ENCODE results near the gene CHRM4. TPM values are rescaled to one million over a fixed set of nuclear protein-coding genes. Genes with fewer than 3 reads are reported as not detected.
A peak's percentile ranks its signal among the peaks of the same experiment; 100 is the strongest.

The CHRM4 gene
- total RNA-seq, 2 donors from 2014 or later = 4.3 to 4.8 TPM

DNA sequence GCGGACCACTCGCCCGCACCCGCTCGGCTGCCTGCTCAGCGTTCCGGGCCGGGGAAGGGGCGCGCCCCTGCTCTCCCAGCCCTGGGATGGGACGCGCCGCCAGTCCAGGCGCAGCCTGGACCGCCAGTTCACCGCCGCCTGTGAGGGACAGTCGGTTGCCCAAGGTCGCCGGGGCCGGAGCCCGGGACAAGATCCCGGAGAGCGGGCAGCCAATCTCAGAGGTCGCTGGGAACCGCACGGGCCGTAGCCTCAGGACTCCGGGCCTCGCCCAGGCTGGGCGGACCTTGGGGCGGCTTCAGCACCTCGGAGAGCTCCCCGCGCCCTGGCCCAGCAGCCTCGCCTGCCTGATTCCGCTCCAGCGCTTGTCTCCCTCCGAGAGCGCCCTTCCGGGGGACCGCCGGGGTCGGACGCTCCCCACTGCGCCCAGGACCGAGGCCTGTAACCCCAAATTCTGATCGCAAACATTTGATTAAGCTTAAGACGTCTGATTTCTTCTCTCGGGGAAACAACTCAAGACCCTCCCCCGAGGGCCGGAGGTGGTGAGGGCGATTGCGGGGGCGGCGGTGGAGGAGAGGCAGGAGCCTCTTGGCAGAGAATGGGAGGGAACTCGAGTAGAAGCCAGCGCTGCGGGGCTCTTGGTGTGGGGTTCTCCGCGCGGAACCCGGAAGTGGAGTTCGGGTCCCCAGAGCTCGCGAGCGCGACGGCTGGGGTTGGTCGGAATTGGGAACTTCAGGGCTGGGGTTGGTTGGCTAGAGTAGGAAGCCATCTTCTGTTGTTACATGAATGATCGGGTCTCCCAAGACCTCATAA is 1.1 kb upstream of the CHRM4 start:
- Mint-ChIP-seq H3K4me3 (peak overlapping the region; percentile 85), H3K36me3 (ENCODE audit: low read depth) (peaks cover 2% of the 10 kb centered on the region), H3K27me3 (peaks cover 27% of the 10 kb centered on the region), H3K4me1 (peaks cover 25% of the 10 kb centered on the region), H3K27ac (peak overlapping the region; percentile 62)
- ATAC-seq = peak; percentile 86
- DNase-seq = peak; percentile 65 to 71 (median 70)
- no peaks in the 10 kb centered on the region for H3K9me3 ChIP-seq (ENCODE audit: control insufficient read depth, low read length, poor library complexity, severe bottlenecking)

DNA sequence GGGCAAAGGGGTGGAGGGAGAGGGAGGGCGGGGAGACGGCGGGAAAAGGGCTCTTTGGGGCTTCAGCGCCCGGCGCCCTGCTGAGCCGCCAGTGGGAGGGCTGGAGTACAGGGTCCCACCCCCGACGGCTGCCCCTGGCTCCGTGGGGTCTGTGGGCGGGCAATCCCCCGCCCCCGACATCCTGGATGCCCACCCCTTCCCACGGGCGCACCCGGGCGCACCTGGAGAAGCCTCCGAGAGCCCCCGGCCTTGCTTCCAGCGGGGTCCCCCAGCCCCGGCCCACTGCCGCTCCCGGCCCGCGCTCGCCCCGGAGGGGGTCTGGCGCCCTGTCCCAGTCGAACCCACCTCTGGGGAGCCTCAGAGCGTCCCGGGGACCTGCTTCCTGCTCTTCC is 394 bp downstream of the CHRM4 start:
- no peaks in the 10 kb centered on the region for H3K36me3 Mint-ChIP-seq (ENCODE audit: low read depth)
- H3K27ac Mint-ChIP-seq = peak overlapping the region; percentile 27
- peaks cover 31% of the 10 kb centered on the region for H3K4me1 Mint-ChIP-seq
- DNase-seq = no peak
- no peak for ATAC-seq
- no peaks in the 10 kb centered on the region for H3K9me3 ChIP-seq (ENCODE audit: control insufficient read depth, low read length, poor library complexity, severe bottlenecking)
- peaks cover 41% of the 10 kb centered on the region for H3K27me3 Mint-ChIP-seq
- H3K4me3 Mint-ChIP-seq = no peak overlapping the region

DNA sequence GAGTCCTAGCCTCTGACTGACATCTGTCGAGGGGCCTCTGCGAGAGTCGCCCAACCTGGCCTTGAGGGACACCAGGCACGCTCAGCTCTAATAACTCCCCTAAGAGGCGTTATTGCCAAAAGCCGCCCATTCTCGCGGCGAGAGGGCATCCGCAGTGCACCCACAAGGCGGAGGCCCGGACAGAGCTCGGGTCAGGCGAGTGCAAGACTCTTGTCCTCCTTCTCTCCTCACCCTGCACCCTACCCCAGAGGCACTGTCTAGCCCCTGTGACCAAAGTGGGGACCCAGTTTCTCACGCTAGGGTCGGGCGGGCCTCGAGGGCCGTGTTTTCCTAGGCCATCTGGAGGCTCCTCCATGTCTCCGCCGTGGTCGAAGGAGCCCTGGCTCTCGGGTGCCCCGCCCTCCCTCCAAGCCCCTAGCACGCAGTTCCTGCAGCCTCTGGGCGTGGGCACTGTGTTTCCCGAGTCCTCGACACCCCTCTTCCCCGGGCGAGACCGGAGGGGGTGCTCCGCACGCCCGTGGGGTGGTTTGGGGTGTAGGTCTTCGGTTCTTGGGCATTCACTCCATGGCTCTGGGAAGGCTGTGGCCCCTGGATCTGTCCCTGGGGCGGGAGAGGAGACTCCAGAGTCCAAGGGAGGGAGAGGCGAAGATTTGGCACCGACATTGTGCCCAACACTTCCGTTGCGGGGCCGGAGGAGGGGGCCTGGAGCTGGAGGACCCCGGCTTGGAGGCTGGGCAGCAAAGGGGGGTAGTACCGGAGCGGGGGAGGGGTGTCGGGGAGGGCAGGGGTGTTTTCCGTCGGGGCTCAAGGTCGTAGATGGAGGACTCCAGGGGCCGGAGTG is 1.0 kb downstream of the CHRM4 start:
- no peaks in the 10 kb centered on the region for H3K9me3 ChIP-seq (ENCODE audit: control insufficient read depth, low read length, poor library complexity, severe bottlenecking)
- DNase-seq = no peak
- H3K27me3 Mint-ChIP-seq = peaks cover 47% of the 10 kb centered on the region
- no peak for ATAC-seq
- H3K36me3 Mint-ChIP-seq (ENCODE audit: low read depth) = peaks cover 2% of the 10 kb centered on the region
- peak overlapping the region; percentile 86 for H3K4me3 Mint-ChIP-seq
- peaks cover 31% of the 10 kb centered on the region for H3K4me1 Mint-ChIP-seq
- H3K27ac Mint-ChIP-seq = peak overlapping the region; percentile 27

DNA sequence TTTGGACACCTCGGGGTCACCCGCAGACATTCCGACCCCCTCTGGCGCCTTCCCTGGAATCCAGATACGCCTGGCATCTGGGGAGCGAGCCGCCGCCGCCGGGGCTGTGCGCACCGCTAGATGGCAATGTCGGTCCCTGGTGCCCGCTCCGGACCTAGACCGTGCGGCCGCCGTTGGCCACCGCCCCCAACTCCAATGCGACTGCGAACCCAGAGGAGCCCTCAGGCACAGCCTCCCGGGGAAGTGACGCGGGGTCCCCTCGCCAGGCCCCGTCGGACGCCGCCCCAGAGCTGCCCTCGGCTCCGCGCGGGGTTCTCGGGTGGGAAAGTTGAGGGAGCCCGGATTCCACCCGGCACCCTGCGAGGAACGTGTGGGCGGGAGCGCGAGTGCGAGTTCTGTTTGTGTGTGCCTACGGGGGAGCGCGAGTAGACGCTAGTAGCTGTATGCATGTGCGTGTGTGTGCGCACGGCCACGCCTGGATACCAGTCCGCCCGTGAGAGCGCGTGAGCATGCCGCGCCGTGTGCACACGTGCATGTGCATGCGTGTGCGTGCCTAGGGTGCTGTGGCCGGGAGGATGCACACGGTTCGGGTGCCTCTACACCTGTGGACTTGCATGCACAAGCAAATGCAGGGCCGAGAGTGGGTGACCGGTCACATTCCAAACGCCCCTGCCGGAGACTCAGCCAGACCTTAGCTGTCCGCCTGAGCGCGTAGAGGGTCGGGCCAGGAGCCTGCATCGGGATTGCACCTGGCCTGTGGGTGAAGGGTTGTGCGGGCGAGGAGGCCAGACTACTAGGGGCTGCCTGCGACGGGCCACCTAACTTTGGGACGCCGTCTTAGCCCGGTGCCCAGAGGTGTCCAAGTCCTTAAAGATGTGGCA is 1.9 kb downstream of the CHRM4 start:
- no peak overlapping the region for H3K27ac Mint-ChIP-seq
- no peaks in the 10 kb centered on the region for H3K9me3 ChIP-seq (ENCODE audit: control insufficient read depth, low read length, poor library complexity, severe bottlenecking)
- peaks cover 2% of the 10 kb centered on the region for H3K36me3 Mint-ChIP-seq (ENCODE audit: low read depth)
- DNase-seq (no peak), ATAC-seq (peak; percentile 29)
- H3K4me3 Mint-ChIP-seq = peak overlapping the region; percentile 73
- H3K27me3 Mint-ChIP-seq = peaks cover 54% of the 10 kb centered on the region
- H3K4me1 Mint-ChIP-seq = peaks cover 33% of the 10 kb centered on the region

DNA sequence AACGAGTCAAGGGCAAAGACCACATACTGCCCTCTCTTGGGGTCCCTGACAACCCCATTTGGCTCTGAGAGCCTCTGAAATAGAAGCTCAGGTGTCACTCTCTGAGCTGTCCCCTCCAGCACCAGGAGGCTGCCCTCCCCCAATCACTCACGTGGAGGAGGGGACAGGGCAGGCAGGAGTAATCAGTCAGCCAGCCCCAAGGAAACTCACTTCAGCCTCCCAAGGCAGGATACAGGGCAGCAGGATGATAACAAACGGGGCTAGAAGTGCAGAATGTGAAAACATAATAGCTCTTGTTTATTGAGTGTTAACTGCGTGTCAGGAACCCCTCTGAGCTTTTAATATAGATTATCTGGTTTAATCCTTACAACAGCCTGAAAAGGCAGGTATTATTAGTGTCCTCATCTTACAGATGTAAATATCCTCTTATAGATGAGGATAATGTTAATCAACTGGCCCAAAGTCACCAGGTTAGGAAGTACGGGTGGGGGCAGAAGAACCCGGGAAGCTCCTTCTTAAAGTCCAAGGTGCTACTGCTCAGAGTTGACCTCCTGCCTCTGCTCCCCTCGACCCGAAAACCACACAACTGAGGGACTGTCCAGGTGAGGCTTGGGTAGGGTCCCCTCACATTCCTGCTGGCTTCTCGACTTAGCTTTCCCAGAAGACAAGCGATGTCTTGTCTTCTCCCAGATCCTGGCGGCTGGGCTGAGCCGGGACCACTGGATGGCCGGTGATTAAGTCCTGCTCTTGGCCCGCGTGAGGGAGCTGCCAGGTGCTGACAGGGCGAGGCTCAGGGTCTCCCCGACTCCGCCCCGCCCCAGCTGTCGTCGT is 2.7 kb downstream of the CHRM4 start:
- Mint-ChIP-seq H3K36me3 (ENCODE audit: low read depth) (peaks cover 2% of the 10 kb centered on the region), H3K4me1 (peaks cover 33% of the 10 kb centered on the region), H3K27ac (no peak overlapping the region), H3K27me3 (peaks cover 57% of the 10 kb centered on the region), H3K4me3 (peak overlapping the region; percentile 73)
- H3K9me3 ChIP-seq (ENCODE audit: control insufficient read depth, low read length, poor library complexity, severe bottlenecking) = no peaks in the 10 kb centered on the region
- no peak for ATAC-seq
- no peak for DNase-seq

DNA sequence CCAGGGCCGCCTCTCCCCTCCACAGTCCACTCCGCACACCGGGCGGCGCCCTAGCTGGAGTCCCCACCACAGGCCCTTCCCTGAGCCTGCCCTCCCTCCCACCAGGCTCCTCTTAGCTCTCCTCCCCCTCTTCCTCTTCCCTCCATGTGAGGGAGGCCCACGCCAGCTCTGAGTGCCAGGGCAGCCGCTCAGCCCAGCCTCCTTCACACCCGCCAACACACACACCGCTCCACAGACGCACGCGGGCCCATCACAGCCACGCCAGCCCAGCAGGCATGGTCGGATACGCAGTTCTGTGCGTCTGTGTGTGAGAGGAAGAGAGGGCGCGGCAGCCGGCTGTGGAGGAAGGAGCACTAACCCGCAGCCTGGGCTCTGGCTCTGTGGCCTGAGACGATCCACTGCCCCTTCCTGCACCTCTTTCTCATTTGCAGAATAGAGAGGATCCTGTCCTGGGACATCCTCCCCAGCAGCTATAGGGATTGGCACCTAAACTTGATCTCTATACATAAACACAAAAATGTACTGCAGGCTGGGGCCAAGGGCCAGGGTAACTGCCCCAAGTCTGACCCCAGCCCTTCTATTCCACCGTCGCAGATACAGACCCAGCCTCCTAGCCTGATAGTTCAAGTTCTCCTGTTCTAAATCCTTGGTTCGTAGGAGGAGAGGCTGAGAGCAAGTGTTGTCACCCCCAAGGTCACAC is 3.5 kb downstream of the CHRM4 start:
- peaks cover 32% of the 10 kb centered on the region for H3K4me1 Mint-ChIP-seq
- H3K27ac Mint-ChIP-seq = no peak overlapping the region
- H3K27me3 Mint-ChIP-seq = peaks cover 55% of the 10 kb centered on the region
- H3K9me3 ChIP-seq (ENCODE audit: control insufficient read depth, low read length, poor library complexity, severe bottlenecking) = no peaks in the 10 kb centered on the region
- DNase-seq (no peak), ATAC-seq (peak; percentile 16)
- H3K36me3 Mint-ChIP-seq (ENCODE audit: low read depth) = peaks cover 2% of the 10 kb centered on the region
- H3K4me3 Mint-ChIP-seq = peak overlapping the region; percentile 31

DNA sequence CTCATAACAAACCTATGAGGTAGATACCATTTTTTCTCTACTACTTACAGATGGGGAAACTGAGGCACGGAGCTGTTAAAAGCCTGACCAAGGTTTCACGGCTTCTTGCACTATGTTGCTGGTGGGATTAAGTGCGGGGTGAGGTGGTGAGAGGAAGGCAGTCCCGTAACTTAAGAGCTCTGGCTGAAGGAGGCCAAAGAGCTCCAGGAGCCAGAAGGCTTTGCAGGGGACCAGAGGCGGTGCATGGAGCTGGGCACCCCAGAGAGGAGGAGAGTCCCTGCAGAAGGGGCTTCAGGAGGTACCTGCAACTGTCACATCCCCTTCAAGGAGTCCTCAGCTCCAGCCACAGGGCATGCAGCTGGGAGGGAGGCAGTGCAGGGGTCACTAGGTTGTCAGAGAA is 4.1 kb downstream of the CHRM4 start:
- no peaks in the 10 kb centered on the region for H3K9me3 ChIP-seq (ENCODE audit: control insufficient read depth, low read length, poor library complexity, severe bottlenecking)
- DNase-seq (no peak), ATAC-seq (no peak)
- H3K27ac Mint-ChIP-seq = no peak overlapping the region
- H3K4me1 Mint-ChIP-seq = peaks cover 28% of the 10 kb centered on the region
- H3K36me3 Mint-ChIP-seq (ENCODE audit: low read depth) = peaks cover 2% of the 10 kb centered on the region
- H3K27me3 Mint-ChIP-seq = peaks cover 48% of the 10 kb centered on the region
- no peak overlapping the region for H3K4me3 Mint-ChIP-seq

DNA sequence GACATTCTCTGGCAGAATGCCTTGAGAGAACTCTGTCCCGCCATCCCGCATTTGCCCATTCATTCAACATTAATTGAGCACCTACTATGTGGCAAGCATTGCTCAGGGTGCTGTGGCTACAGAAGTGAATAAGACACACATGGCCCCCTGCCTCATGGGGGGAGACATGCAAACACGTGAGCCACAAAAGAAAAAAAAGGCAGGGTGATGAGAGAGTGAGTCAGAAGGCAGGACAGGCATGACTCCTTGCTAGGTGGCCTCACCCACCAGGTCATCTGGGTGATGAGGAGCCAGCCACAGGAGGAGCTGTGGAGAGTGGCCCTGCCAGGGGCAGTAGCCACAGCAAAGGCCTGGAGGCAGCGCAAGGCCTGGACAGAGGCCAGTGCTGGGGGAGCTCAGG is 4.9 kb downstream of the CHRM4 start:
- no peaks in the 10 kb centered on the region for H3K9me3 ChIP-seq (ENCODE audit: control insufficient read depth, low read length, poor library complexity, severe bottlenecking)
- H3K27me3 Mint-ChIP-seq = peaks cover 47% of the 10 kb centered on the region
- ATAC-seq = no peak
- H3K4me3 Mint-ChIP-seq = no peak overlapping the region
- H3K36me3 Mint-ChIP-seq (ENCODE audit: low read depth) = peaks cover 2% of the 10 kb centered on the region
- H3K4me1 Mint-ChIP-seq = peaks cover 33% of the 10 kb centered on the region
- DNase-seq = no peak
- H3K27ac Mint-ChIP-seq = no peak overlapping the region

DNA sequence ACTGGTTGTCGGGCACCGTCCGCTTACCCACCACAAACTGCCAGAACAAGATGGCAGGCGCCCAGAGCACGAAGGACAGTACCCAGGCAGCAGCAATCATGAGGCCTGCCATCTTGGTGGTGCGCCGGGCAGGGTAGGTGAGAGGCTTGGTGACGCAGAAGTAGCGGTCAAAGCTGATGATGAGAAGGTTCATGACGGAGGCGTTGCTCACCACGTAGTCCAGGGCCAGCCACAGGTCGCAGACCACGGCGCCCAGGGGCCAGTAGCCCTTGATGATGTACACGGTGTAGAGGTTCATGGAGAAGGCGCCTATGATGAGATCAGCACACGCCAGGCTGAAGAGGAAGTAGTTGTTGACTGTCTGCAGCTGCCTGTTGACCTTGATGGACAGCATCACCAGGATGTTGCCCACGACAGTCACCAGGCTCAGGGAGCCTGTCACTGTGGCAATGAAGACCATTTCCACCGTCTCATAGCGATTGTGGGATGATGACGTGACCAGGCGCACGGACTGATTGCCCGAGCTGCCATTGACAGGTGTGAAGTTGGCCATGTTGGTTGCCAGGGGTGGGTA is 5.5 kb downstream of the CHRM4 start:
- H3K4me1 Mint-ChIP-seq = peaks cover 33% of the 10 kb centered on the region
- no peak overlapping the region for H3K27ac Mint-ChIP-seq
- DNase-seq (no peak), ATAC-seq (no peak)
- peaks cover 2% of the 10 kb centered on the region for H3K36me3 Mint-ChIP-seq (ENCODE audit: low read depth)
- no peaks in the 10 kb centered on the region for H3K9me3 ChIP-seq (ENCODE audit: control insufficient read depth, low read length, poor library complexity, severe bottlenecking)
- H3K27me3 Mint-ChIP-seq = peaks cover 47% of the 10 kb centered on the region
- no peak overlapping the region for H3K4me3 Mint-ChIP-seq

DNA sequence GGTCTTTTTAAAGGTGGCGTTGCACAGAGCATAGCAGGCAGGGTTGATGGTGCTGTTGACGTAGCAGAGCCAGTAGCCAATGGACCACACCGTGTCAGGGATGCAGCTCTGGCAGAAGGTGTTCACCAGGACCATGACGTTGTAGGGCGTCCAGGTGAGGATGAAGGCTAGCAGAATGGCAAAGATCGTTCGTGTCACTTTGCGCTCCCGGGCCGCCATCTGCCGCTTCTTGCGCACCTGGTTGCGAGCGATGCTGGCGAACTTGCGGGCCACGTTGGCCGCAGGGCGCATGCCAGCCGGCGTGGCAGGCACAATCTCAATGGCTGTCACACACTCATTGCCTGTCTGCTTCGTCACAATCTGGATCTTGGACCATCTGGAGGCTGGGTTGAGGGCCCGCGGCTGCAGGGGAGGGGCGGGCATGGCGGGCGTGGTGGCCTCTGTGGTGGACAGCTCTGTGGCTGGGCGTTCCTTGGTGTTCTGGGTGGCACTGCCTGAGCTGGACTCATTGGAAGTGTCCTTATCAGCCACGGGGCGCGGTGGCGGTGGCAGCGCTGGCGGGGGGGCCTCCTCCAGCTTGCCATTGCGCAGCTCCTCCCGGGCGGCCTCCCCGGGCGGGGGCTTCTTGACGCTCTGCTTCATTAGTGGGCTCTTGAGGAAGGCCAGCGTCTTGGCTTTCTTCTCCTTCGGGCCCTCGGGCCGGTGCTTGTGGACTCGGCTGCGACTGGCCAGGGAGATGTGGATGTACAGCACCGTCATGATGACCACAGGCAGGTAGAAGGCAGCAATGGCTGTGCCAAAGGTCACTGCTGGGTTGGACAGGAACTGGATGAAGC is 6.2 kb downstream of the CHRM4 start:
- no peak for ATAC-seq
- no peak for DNase-seq
- Mint-ChIP-seq H3K4me1 (peaks cover 30% of the 10 kb centered on the region), H3K27me3 (peaks cover 47% of the 10 kb centered on the region), H3K4me3 (no peak overlapping the region), H3K36me3 (ENCODE audit: low read depth) (peaks cover 2% of the 10 kb centered on the region), H3K27ac (no peak overlapping the region)
- H3K9me3 ChIP-seq (ENCODE audit: control insufficient read depth, low read length, poor library complexity, severe bottlenecking) = no peaks in the 10 kb centered on the region

All from T-helper 17 cell (primary cell).